Lower leg skin (tissue), 3 donors: ENCODE measurements around the gene SLC4A2.

Experiments used
- CTCF ChIP-seq, 3 donors: fragments of 450-650 bp; IDR thresholded peaks; one replicate each; pipeline ENCODE4 v1.5.1; 2016; ENCODE audit warnings: antibody characterized with exemption in 3 of 3, mild to moderate bottlenecking in 3 of 3, moderate library complexity in 2 of 3
- POLR2A ChIP-seq, 2 donors: fragments of 450-650 bp; IDR thresholded peaks; one replicate each; pipeline ENCODE4 v1.6.1; 2016 to 2017; ENCODE audit warnings: antibody characterized with exemption in 2 of 2, mild to moderate bottlenecking in 1 of 2, moderate library complexity in 1 of 2

- TF ChIP-seq POLR2A (IDR thresholded peaks at IDR 0.05) (no peak), CTCF (IDR thresholded peaks at IDR 0.05) (no peak)
These were observed 26.2 kb upstream of the SLC4A2 start for GRCh38 chr7:151032936-151033863.
